GM12891 (cell line): ENCODE measurements around the gene FHL1.

Source experiments
- POLR2A ChIP-seq: IDR thresholded peaks from 2 replicates; pipeline ENCODE4 v1.6.1; 2011; ENCODE audit warnings: low read depth, low read length, control low read depth
- POLR2AphosphoS5 ChIP-seq: IDR thresholded peaks from 2 replicates; pipeline ENCODE4 v1.6.1; 2011; ENCODE audit warnings: low read depth, low read length, control low read depth
- POU2F2 ChIP-seq: IDR thresholded peaks from 2 replicates; pipeline ENCODE4 v1.6.1; 2011; ENCODE audit warnings: low read depth, mild to moderate bottlenecking, control low read depth, low read length, moderate library complexity
- SPI1 ChIP-seq: IDR thresholded peaks from 2 replicates; pipeline ENCODE4 v1.6.1; 2011; ENCODE audit warnings: low read depth, low read length, control low read depth
- TAF1 ChIP-seq: IDR thresholded peaks from 2 replicates; pipeline ENCODE4 v1.6.1; 2011; ENCODE audit warnings: low read depth, low read length, control low read depth

DNA sequence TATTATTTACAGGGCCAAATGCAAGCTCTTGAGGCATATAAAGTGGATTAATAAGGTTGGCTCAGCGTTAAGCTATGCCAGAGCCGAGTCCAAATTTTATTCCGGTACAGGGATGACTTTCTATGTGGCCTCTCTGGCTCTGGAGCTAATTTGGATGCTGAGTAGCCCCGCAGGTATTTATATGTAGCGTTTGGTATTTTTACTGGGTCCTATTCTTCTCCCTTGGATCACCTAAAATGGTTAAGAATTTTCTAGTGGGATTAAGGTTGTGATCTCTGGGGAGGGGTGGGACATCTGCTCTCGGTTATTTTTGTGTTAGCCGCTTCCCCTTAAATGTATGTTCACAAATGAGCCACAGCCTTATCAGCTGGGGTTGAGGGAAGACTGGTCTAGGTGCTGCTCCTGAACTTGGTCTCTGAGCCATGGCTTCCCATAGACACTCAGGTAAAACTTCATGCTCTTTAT, 49.4 kb downstream of the FHL1 start:
- TF ChIP-seq POLR2A (no peak), POLR2AphosphoS5 (no peak), TAF1 (no peak), SPI1 (no peak), POU2F2 (no peak)
